Measurements from ENCODE around the gene BAAT.

- TF ChIP-seq CTCF (IDR thresholded peaks at IDR 0.05) (no peak), POLR2A (IDR thresholded peaks at IDR 0.05) (no peak)
Observed at GRCh38 chr9:101332362-101332761, 52.4 kb downstream of the BAAT start.
